HG03575 (cell line): ENCODE measurements around the gene SMIM43.
A peak's percentile ranks its signal among the peaks of the same experiment; 100 is the strongest.

ENCODE experiments used
- ATAC-seq: cut with Tn5 transposase; IDR thresholded peaks from one replicate; pipeline ENCODE4 v1.9.1; 2021; ENCODE audit not compliant: unreplicated experiment, insufficient number of reproducible peaks, low FRiP score; ENCODE audit errors: extremely low read depth

SMIM43 gene

GRCh38 chr4:121711263-121712000, 53.5 kb downstream of the SMIM43 start:
- peak; percentile 61 for ATAC-seq

GRCh38 chr4:121709766-121710405, 55.1 kb downstream of the SMIM43 start:
- ATAC-seq, result no peak
